HG03135 (cell line): Measurements from ENCODE around the gene PRSS2.

ENCODE experiments used
- ATAC-seq: cut with Tn5 transposase; IDR thresholded peaks from one replicate; pipeline ENCODE4 v1.9.1; 2021; ENCODE audit warnings: mild to moderate bottlenecking, moderate library complexity; ENCODE audit not compliant: unreplicated experiment

PRSS2 gene

DNA sequence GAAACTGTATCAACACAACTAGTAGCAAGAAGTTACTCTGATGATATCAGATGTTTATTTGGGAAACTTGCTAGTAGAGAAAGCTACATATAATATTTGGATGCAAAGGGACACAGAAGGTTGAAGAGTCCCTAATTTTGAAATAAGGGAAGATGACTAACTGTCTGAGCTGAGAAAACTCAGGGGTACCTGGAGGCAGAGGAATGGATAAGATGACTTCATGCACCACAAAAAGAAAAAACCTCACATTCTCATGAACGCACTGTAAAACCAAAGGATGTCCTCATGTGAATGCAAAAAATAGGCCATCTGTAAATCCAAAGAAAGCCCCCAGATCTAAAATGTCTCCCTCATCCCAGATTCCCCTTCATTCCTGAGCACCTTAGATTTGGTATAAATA is 29.3 kb downstream of the PRSS2 start:
- ATAC-seq, result no peak

DNA sequence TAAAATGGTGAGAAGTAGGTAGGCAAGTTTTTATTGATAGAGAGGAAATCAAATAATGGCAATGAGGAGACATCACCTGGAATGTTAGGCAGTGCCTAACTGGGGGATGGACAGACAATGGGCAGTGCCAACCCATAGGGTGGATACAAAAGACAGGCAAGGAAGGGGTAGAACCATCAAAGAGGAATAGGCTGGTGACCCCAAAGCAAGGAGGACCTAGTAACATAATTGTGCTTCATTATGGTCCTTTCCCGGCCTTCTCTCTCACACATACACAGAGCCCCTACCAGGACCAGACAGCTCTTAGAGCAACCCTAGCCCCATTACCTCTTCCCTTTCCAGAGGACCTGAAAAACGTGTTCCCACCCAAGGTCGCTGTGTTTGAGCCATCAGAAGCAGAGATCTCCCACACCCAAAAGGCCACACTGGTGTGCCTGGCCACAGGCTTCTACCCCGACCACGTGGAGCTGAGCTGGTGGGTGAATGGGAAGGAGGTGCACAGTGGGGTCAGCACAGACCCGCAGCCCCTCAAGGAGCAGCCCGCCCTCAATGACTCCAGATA is 30.0 kb downstream of the PRSS2 start:
- ATAC-seq, result no peak

DNA sequence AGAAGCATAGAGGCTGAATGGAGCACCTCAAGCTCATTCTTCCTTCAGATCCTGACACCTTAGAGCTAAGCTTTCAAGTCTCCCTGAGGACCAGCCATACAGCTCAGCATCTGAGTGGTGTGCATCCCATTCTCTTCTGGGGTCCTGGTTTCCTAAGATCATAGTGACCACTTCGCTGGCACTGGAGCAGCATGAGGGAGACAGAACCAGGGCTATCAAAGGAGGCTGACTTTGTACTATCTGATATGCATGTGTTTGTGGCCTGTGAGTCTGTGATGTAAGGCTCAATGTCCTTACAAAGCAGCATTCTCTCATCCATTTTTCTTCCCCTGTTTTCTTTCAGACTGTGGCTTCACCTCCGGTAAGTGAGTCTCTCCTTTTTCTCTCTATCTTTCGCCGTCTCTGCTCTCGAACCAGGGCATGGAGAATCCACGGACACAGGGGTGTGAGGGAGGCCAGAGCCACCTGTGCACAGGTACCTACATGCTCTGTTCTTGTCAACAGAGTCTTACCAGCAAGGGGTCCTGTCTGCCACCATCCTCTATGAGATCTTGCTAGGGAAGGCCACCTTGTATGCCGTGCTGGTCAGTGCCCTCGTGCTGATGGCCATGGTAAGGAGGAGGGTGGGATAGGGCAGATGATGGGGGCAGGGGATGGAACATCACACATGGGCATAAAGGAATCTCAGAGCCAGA is 31.0 kb downstream of the PRSS2 start:
- no peak for ATAC-seq

GRCh38 chr7:142802301-142802700 is 31.5 kb downstream of the PRSS2 start:
- ATAC-seq, result no peak

DNA sequence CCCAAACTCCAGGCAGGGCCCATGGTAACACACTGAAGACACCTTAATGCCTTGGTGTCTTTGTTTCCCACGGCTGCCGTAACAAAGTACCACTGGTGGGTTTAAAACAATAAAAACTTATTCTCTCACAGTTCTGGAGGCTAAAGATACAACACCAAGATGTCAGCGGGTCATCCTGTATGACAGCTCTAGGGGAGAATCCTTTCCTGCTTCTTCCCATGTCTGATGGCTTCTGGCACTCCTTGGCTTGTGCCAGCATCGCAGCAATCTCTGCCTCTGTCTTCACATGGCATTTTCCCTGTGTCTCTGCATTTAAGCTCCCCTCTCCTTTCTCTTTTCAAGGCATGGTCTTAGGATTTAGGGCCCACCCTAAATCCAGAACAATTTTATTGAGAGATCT is 33.1 kb downstream of the PRSS2 start:
- no peak for ATAC-seq

DNA sequence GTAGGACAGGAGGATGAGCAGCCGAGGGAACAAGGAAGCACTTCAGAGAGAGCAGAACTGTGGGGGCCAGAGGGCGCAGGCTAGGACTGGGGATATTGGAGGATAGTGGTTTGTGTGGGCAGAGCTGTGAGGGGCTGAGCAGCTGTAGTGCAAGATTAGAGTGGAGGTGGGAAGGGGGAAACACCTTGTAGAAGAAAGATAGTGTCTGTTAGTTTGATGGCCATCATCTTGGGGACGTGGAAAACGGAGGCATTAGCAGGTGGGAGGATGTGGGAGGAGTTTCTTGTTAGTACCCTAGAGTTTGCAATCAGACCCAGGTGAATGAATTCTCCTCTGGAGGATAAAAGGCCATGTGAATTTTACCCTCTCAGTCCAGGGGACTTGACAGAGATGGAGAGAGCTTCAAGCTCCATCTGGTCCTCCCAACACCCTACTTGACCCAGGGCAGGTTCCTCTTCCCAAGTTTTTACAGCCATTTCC is 34.0 kb downstream of the PRSS2 start:
- no peak for ATAC-seq

DNA sequence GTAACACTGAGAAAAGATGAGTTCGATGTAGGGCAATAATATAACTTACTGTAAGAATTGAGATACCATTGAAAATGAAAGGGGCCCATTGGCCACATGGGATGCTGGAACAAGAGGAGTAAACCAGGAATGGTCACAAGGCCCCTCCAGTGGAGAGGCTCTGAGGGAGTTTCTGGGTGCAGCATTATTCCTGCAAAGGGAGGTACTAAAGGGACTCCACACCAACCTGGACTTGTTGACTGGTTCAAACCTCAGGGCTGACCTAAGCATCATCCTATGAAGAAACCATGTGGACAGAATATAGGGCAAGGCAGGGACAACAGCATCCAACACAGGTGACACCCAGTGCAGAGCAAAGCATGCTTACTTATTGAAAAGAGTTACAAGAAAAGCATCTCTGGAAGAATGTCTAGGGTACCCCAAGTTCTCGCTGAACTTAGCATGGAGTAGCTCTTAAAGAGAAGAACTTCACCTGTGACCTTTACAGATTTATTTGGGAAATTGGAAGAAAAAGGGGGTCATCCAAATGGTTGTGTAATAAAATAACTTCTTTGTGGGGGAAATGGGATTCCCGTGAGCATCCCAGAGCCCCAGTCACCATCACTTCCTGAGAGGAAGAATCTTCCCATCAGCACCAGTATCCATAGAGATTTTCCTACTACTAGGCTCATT is 34.7 kb downstream of the PRSS2 start:
- ATAC-seq, result no peak

DNA sequence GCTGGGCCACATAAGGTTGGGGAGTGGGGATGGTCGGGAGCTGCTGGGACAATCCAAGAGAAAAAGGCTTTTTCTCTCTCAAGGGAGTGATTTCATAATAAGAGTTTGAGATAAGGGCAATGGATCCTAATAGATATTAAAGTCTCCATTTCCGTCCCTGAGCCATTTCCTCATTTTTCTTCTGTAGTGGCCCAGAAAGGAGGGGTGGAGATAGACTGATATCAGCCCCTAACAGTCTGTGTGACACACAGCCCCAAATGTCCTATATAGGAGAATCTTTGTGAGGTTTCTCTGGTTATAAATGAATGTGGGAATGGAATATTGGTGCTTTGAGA is 35.2 kb downstream of the PRSS2 start:
- ATAC-seq, result no peak

DNA sequence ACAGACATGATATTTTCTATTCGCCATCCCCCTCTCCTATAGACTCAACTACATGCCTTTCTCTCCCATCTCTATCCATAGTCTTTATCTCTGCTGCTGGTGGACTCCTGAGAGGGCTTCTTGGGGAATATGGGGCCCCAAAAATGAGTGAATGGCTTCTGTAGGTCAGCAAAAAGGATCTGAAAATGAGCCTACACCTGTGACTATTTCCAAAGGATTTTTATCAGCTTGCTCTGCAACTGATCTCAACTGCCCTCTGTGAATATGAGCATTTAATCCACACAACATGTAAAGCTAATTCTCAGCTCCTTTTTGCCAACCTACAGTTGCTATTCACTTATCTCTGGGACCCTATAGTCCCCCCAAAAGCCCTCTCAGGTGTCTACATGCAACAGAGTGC is 36.2 kb downstream of the PRSS2 start:
- ATAC-seq, result no peak

GRCh38 chr7:142807855-142808460 is 37.2 kb downstream of the PRSS2 start:
- no peak for ATAC-seq

DNA sequence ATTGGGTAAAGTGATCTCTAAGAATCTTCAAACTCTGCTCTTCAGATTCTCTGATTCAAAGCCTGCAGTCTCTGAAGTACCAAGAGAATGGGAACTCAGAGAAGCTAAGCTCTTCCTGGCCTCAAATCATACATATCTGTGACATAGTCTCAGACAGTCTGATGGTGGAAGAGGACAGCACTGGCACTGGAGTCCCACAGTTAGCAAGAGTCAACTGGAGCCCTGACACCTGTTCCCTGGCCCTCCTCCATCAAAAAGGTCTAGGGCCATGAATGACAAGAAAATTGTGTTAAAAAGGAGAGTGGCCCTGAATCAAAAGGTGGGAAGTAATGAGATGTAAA is 37.7 kb downstream of the PRSS2 start:
- ATAC-seq, result peak; percentile 33

GRCh38 chr7:142808802-142809583 is 38.2 kb downstream of the PRSS2 start:
- ATAC-seq, result peak; percentile 91

DNA sequence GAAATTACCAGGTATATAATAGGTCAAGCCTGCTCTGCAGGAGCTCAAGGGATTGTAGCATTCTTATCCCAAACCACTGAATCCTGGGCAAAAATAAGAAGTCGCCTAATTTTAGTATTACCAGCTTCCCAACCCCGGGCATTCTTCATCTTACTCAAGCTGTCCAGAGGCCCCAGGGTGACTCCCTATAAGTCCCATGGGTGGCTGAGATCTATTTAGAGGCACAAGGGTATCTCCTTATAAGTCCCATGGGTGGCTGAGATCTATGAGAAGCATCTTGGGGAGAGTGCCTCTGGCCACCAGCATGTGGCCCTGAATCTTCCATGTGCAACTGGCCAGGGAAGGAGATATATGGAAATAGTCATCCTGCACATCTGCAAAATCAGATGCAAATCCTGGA is 38.9 kb downstream of the PRSS2 start:
- ATAC-seq, result no peak

GRCh38 chr7:142811154-142811737 is 40.5 kb downstream of the PRSS2 start:
- ATAC-seq, result no peak

- no peak for ATAC-seq
Measured at GRCh38 chr7:142812437-142813215, 41.9 kb downstream of the PRSS2 start.

DNA sequence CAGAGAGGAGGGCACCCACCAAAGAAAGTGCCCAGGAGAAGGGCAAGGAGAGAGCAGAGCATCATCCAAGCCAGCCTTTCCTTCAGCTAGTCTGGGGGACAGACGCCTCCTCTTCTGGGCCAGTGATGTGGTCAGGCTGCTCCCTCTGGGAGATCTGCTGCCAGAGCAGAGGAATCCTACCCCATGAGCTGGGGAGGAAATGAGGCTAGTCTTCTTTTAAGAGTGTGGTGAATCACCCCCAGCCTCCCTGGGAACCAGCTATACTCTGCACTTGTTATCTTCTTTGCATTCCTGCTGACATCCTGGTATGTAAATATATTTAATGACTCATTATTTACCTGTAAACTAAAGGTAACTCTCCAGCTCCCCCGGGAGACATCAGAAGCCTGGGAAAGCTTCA is 42.5 kb downstream of the PRSS2 start:
- ATAC-seq, result no peak

DNA sequence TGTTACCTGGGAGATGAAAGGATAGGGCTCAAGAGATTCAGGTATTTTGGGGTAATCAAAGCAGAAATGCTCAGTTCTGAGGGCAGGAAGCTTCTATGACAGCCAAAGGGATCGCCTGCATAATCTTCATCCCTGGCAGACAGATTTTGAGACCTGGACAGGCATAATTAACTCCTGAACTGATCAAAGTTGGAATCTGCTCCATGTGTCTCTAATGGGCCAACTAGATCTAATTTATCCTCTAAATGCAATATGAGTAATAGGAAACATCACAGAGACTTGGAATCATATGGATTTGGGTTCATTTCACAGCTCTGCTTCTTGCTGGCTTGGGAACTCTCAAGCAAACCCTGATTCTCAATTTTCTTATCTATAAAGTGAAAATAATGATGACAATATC is 42.9 kb downstream of the PRSS2 start:
- ATAC-seq, result no peak

DNA sequence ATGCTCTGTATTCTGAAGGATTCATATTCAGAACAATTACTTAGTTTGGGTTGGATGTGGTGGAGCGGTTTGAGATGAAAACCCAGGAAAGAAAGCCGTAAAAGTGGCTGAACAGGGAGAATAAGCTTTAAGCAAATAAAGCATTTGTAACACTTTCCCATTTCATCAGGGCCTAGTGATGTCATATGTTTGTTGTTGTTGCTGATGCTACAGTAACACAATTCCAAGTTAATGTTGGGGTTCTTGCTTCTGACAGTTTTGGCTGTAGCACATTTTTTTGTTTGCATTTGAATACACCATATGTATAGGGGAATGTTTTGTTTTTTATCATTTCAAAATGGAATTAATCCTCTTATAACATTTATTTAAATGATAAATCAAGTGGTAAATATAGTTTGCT is 43.7 kb downstream of the PRSS2 start:
- no peak for ATAC-seq

- no peak for ATAC-seq
Measured at GRCh38 chr7:142815134-142815533, 44.4 kb downstream of the PRSS2 start.

DNA sequence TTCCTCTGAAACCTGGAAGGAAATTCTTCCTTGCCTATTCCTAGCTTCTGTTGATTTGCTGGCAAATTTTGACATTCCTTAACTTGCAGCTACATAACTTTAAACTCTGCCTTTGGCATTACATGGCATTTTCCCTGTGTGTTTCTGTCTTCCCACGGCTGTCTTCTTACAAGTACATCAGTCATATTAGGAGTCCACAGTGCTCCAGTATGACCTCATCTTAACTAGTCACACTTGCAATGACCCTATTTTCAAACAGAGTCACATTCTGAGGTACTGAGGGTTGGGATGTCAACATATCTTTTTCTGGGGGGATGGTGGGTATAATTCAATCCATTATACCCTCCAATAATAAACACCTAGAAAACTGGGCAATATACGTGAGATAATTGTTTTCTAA is 46.7 kb downstream of the PRSS2 start:
- no peak for ATAC-seq
